ENCODE results near the gene DUSP12. TPM values are rescaled to one million over a fixed set of nuclear protein-coding genes. Genes with fewer than 3 reads are reported as not detected.

The DUSP12 gene
- total and polyA plus RNA-seq, 2 donors (not counting 1 experiment from before 2014, with no cell fraction given), result 29.5 to 41.9 TPM

DNA sequence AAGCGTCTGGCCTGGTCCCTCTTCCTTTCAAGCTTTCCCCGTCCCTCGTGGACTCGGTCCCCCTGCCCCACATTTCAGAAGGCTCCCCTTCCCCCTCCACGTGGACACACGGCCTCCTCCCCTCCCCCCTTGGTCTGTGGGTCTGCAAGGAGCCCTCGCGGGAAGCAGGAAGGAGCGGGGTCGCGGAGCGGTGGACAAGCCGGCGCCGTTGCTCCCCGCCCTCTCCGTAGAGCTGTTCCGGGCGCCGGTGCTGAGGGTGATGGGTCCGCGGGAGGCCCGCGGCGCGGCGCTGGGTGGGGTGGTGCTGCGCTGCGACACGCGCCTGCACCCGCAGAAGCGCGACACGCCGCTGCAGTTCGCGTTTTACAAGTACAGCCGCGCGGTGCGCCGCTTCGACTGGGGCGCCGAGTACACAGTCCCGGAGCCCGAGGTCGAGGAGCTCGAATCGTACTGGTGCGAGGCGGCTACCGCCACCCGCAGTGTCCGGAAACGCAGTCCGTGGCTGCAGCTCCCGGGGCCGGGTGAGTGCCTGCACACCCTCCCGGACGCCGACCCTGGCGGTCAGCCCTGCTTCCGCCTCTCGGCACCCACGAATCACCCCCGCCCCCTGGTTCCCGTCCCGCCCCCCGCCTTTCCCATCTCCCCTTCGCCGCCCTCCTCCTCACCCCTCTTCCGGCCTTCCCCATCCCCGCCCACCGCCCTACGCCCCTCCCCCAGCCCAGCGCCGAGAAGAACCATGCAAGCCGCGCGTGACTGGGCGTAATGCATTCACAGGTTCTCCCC, 22.9 kb upstream of the DUSP12 start:
- Mint-ChIP-seq H3K4me1 (peaks cover 50% of the 10 kb centered on the region), H3K27me3 (no peaks in the 10 kb centered on the region), H3K9me3 (ENCODE audit: insufficient read depth) (no peaks in the 10 kb centered on the region), H3K4me3 (peak overlapping the region; percentile 100), H3K27ac (peak overlapping the region; percentile 97)
- Histone ChIP-seq H3K9me3 (ENCODE audit: control extremely low read depth in 1 of 3, control insufficient read depth in 2 of 3, insufficient read depth in 1 of 3, low read length in 2 of 3) (no peaks in the 10 kb centered on the region), H3K27me3 (replicated peaks in 1 of 4; ENCODE audit: control extremely low read depth in 1 of 4, control insufficient read depth in 3 of 4, insufficient read depth in 4 of 4, low read length in 3 of 4) (peaks cover 0 to 7% (median 0%) of the 10 kb centered on the region in 4 experiments), H3K79me2 (ENCODE audit: control insufficient read depth, insufficient read depth, low read length) (no peaks in the 10 kb centered on the region), H3K4me3 (ENCODE audit: control extremely low read depth in 1 of 5, extremely low read depth in 1 of 5, insufficient read depth in 1 of 5, low read depth in 2 of 5, low read length in 4 of 5) (peak overlapping the region; percentile 64 to 88 (median 85)), H4K20me1 (ENCODE audit: control insufficient read depth, insufficient read depth, low read length, poor library complexity, severe bottlenecking) (no peaks in the 10 kb centered on the region), H3K36me3 (replicated peaks in 1 of 2; ENCODE audit: control extremely low read depth in 1 of 2, control insufficient read depth in 1 of 2, extremely low read depth in 1 of 2, insufficient read depth in 2 of 2, low read length in 1 of 2) (no peaks in the 10 kb centered on the region), H3K4me1 (ENCODE audit: control insufficient read depth in 2 of 2, insufficient read depth in 2 of 2, low read length in 2 of 2) (peaks cover 21 to 34% of the 10 kb centered on the region in 2 donors), H2AFZ (ENCODE audit: insufficient read depth, low read depth, low read length, poor library complexity, severe bottlenecking) (peak overlapping the region; percentile 93), H3K4me2 (replicated peaks; ENCODE audit: low read depth, low read length, poor library complexity, severe bottlenecking) (peak overlapping the region; percentile 97), H3K27ac (ENCODE audit: low read length in 2 of 2) (peak overlapping the region; percentile 62 to 73), H3K9ac (ENCODE audit: low read length) (peak overlapping the region; percentile 83)
- ChIA-PET CTCF (interaction anchor here (0.8 to 8.6 kb wide), 11 partner anchors 11 to 950 kb away, joined by 3 to 142 read pairs (median 3); partner anchors contain the start of genes DUSP12 and FCRLA), POLR2A (interaction anchor here (0.6 to 4.1 kb wide), 11 partner anchors 9 to 512 kb away, joined by 3 to 82 read pairs (median 6); partner anchors contain the start of genes DUSP12, FCGR2A and FCRLA)
- WGBS (ENCODE audit: insufficient coverage), result under 1% methylated on average over 71 of the region's 83 CpGs
- intact Hi-C loops (cut with micrococcal nuclease), result loop anchor here (1.0 to 5.0 kb wide), 4 partner anchors 8 to 44 kb away; partner anchors contain the start of gene FCRLA
- TF ChIP-seq, protein P1, sequence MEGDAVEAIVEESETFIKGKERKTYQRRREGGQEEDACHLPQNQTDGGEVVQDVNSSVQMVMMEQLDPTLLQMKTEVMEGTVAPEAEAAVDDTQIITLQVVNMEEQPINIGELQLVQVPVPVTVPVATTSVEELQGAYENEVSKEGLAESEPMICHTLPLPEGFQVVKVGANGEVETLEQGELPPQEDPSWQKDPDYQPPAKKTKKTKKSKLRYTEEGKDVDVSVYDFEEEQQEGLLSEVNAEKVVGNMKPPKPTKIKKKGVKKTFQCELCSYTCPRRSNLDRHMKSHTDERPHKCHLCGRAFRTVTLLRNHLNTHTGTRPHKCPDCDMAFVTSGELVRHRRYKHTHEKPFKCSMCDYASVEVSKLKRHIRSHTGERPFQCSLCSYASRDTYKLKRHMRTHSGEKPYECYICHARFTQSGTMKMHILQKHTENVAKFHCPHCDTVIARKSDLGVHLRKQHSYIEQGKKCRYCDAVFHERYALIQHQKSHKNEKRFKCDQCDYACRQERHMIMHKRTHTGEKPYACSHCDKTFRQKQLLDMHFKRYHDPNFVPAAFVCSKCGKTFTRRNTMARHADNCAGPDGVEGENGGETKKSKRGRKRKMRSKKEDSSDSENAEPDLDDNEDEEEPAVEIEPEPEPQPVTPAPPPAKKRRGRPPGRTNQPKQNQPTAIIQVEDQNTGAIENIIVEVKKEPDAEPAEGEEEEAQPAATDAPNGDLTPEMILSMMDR (IDR thresholded peaks at IDR 0.05), result peak; percentile 0
- TF ChIP-seq EZH2 (IDR thresholded peaks at IDR 0.05; ENCODE audit: borderline replicate concordance, insufficient read depth, low read depth, low read length, poor library complexity, severe bottlenecking), result no peak
- DNase-seq (peak; percentile 81), ATAC-seq (ENCODE audit: low read depth) (peak; percentile 72)

Data from B cell (primary cell).